Activated T-cell treated with anti-CD3 and anti-CD28 coated beads for 48 hours (primary cell): ENCODE data around the gene SPDYE3.

Experiments
- DNase-seq: peaks from one replicate; pipeline ENCODE4 v3.0.0-alpha.2; 2020; ENCODE audit warnings: low read depth

SPDYE3 gene

GRCh38 chr7:100371561-100372171 is 64.2 kb downstream of the SPDYE3 start:
- no peak for DNase-seq
